Measurements from ENCODE around the gene ZNF143.
"Not testable (repeated sequence)": the region's sequence is repeated elsewhere in the genome, so short reads cannot be mapped to it uniquely, and the experiment has no call there.

ZNF143 gene

GRCh38 chr11:9498457-9499078 is 37.8 kb downstream of the ZNF143 start:
- DNase-seq (ENCODE audit: low read depth in 2 of 2) = no peak

- DNase-seq (ENCODE audit: low read depth in 2 of 2) = peak; percentile 50
These were observed 45.9 kb downstream of the ZNF143 start for GRCh38 chr11:9506489-9507276.

- no peak for DNase-seq (ENCODE audit: low read depth in 2 of 2)
These were observed 46.4 kb downstream of the ZNF143 start for GRCh38 chr11:9507277-9507580.

GRCh38 chr11:9509041-9509440 is 48.2 kb downstream of the ZNF143 start:
- DNase-seq (ENCODE audit: low read depth in 2 of 2) = no peak

- DNase-seq (ENCODE audit: low read depth in 2 of 2) = no peak
These were observed 51.7 kb downstream of the ZNF143 start for GRCh38 chr11:9512370-9513019.

- not testable (repeated sequence) for DNase-seq (ENCODE audit: low read depth in 2 of 2)
These were observed 53.8 kb downstream of the ZNF143 start for GRCh38 chr11:9514576-9514975.

- DNase-seq (ENCODE audit: low read depth in 2 of 2) = no peak
These were observed 55.3 kb downstream of the ZNF143 start for GRCh38 chr11:9516113-9516512.

- DNase-seq (ENCODE audit: low read depth in 2 of 2) = no peak
These were observed 58.1 kb downstream of the ZNF143 start for GRCh38 chr11:9518835-9519410.

GRCh38 chr11:9524001-9524400 is 63.2 kb downstream of the ZNF143 start:
- DNase-seq (ENCODE audit: low read depth in 2 of 2) = no peak

GRCh38 chr11:9525116-9525515 is 64.3 kb downstream of the ZNF143 start:
- DNase-seq (ENCODE audit: low read depth in 2 of 2) = no peak

GRCh38 chr11:9527481-9528135 is 66.8 kb downstream of the ZNF143 start:
- DNase-seq (ENCODE audit: low read depth in 2 of 2) = no peak

- DNase-seq (ENCODE audit: low read depth in 2 of 2) = no peak
These were observed 67.3 kb downstream of the ZNF143 start for GRCh38 chr11:9528136-9528501.

GRCh38 chr11:9528573-9529333 is 67.9 kb downstream of the ZNF143 start:
- no peak for DNase-seq (ENCODE audit: low read depth in 2 of 2)

- no peak for DNase-seq (ENCODE audit: low read depth in 2 of 2)
These were observed 68.5 kb downstream of the ZNF143 start for GRCh38 chr11:9529334-9529650.

GRCh38 chr11:9530020-9530621 is 69.3 kb downstream of the ZNF143 start:
- DNase-seq (ENCODE audit: low read depth in 2 of 2) = no peak

GRCh38 chr11:9530901-9531625 is 70.3 kb downstream of the ZNF143 start:
- DNase-seq (ENCODE audit: low read depth in 2 of 2) = no peak

- DNase-seq (ENCODE audit: low read depth in 2 of 2) = no peak
These were observed 72.2 kb downstream of the ZNF143 start for GRCh38 chr11:9533058-9533457.

GRCh38 chr11:9533736-9534473 is 73.1 kb downstream of the ZNF143 start:
- DNase-seq (ENCODE audit: low read depth in 2 of 2) = no peak

GRCh38 chr11:9535189-9535781 is 74.5 kb downstream of the ZNF143 start:
- peak; percentile 58 to 70 for DNase-seq (ENCODE audit: low read depth in 2 of 2)

Measured in stimulated activated CD4-positive, alpha-beta T cell treated with anti-CD3 and anti-CD28 coated beads, Interleukin-1b, Interleukin-23, amount 100 ng/mL, for 1 hour (primary cell).